ENCODE results near the gene SPI1.

DNA sequence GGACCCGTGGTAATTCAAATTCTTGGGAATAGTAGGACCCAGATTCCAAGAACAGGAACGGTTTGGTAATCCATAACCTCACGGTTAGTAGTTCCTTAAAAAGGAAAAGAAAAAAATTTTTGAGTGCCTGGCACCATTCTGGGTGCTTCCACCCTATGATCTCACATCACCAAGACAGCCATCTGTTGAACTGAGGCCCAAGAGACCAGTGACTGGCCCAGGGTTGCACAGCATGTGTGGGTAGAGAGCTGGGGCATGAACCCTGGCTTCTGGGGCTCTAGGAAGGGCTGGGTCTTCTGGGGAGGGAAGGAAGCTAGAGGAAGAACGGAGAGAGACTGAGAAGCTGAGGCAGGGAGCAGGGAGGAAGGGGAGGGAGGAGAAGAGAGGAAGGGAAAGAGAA, 4.7 kb upstream of the SPI1 start:
- TF ChIP-seq, protein P1, sequence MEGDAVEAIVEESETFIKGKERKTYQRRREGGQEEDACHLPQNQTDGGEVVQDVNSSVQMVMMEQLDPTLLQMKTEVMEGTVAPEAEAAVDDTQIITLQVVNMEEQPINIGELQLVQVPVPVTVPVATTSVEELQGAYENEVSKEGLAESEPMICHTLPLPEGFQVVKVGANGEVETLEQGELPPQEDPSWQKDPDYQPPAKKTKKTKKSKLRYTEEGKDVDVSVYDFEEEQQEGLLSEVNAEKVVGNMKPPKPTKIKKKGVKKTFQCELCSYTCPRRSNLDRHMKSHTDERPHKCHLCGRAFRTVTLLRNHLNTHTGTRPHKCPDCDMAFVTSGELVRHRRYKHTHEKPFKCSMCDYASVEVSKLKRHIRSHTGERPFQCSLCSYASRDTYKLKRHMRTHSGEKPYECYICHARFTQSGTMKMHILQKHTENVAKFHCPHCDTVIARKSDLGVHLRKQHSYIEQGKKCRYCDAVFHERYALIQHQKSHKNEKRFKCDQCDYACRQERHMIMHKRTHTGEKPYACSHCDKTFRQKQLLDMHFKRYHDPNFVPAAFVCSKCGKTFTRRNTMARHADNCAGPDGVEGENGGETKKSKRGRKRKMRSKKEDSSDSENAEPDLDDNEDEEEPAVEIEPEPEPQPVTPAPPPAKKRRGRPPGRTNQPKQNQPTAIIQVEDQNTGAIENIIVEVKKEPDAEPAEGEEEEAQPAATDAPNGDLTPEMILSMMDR (IDR thresholded peaks at IDR 0.05): no peak
- no peak for TF ChIP-seq POLR2A (IDR thresholded peaks at IDR 0.05)
- no peak for TF ChIP-seq POLR2AphosphoS5 (IDR thresholded peaks at IDR 0.05; ENCODE audit: insufficient read depth in 1 of 2, low read depth in 1 of 2)

Measured in vagina (tissue), 2 donors.